HG03025 (cell line): ENCODE measurements around the gene PAX7.
"Not testable (repeated sequence)": the region's sequence is repeated elsewhere in the genome, so short reads cannot be mapped to it uniquely, and the experiment has no call there.

Source experiments
- ATAC-seq: cut with Tn5 transposase; IDR thresholded peaks from one replicate; pipeline ENCODE4 v1.9.1; 2021; ENCODE audit warnings: mild to moderate bottlenecking, moderate library complexity; ENCODE audit not compliant: unreplicated experiment, low FRiP score

PAX7 gene

GRCh38 chr1:18630511-18631495 lies at the start of gene PAX7:
Gene PAX7 (plus strand): TSS chr1:18630846. CDS start chr1:18631604, 758 bp downstream.
- ATAC-seq: no peak

DNA sequence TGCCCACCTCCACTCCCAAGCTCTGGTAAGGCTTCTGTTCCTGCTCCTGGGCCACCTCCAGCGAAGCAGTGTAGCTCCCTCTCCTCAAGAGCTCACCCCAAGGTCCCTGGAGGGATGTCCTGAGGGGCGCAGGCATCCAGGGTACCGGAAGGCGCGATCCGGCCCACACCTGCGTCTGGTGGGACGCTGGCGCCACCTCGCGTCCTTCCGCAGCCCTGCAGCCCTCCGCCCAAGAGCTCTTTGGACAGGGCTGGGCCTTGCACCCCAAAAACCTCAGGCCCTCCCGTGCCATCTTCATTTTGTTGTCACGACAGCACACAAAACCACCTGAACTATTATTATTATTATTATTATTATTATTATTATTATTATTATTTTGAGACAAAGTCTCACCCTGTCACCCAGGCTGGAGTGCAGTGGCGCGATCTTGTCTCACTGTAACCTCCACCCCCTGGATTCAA lies 49.2 kb upstream of the PAX7 start:
- ATAC-seq: no peak

- ATAC-seq: no peak
Observed at GRCh38 chr1:18582890-18583289, 47.8 kb upstream of the PAX7 start.

GRCh38 chr1:18583326-18583941 lies 47.2 kb upstream of the PAX7 start:
- ATAC-seq: no peak

- not testable (repeated sequence) for ATAC-seq
Observed at GRCh38 chr1:18586016-18586415, 44.6 kb upstream of the PAX7 start.

DNA sequence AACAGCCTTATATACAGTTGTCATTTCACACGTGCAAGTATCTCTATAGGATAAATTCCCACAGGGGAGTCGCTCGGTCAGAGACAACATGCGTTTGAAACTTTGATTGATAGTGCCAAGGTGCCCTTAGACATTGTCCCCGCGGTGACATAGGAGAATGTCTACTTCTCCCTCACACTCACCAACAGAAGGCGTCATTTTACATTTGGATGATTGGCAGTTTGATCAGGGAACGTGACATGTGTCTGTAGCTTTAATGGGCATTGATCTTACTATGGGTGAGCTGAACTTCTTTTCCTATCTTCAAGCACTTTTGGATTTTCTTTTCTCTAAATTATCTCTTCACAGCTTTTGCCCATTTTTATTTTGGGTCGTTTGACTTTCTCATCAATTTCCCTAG lies 42.6 kb upstream of the PAX7 start:
- no peak for ATAC-seq

- ATAC-seq: no peak
Observed at GRCh38 chr1:18592368-18592767, 38.3 kb upstream of the PAX7 start.

- no peak for ATAC-seq
Observed at GRCh38 chr1:18597160-18598042, 33.2 kb upstream of the PAX7 start.

DNA sequence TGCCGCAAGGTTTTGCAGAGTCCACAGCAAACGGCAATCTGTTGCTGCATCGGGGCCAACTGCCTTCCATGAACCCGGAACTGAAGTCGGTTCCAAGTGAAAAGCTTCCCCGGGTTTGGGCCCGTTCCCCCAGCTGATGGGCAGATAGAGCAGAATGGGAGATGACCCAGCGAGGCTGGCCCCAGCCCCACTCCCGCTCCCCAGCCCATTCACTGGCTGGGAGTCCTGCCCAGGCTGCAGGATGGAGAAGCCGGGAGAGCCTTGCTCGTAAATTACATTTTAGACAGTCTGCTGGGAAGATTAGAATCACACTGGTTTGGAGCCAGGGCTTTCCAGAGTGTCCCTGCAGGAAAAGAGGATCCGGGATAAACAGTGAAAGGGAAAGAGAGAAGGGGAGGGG lies 31.6 kb upstream of the PAX7 start:
- no peak for ATAC-seq

DNA sequence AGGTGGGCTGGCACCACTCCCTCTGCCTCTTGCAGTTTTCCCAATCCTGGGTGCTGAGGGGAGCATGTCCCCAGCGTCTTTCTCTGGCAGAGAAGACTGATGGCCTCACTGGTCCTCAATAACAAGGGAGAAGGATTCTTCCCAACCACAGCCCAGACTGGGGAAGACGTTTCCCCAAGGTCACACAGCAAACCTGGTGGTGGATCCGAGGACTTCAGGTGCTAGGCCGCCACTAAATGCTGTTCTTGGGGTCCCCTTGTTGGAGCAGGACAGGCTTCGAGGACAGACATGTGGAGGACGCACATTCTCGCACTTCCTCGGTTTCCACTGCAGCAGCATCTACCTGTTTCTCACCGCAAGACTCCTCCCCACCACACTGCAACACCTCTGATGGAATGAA lies 30.9 kb upstream of the PAX7 start:
- no peak for ATAC-seq

- no peak for ATAC-seq
Observed at GRCh38 chr1:18602533-18603211, 28.0 kb upstream of the PAX7 start.

DNA sequence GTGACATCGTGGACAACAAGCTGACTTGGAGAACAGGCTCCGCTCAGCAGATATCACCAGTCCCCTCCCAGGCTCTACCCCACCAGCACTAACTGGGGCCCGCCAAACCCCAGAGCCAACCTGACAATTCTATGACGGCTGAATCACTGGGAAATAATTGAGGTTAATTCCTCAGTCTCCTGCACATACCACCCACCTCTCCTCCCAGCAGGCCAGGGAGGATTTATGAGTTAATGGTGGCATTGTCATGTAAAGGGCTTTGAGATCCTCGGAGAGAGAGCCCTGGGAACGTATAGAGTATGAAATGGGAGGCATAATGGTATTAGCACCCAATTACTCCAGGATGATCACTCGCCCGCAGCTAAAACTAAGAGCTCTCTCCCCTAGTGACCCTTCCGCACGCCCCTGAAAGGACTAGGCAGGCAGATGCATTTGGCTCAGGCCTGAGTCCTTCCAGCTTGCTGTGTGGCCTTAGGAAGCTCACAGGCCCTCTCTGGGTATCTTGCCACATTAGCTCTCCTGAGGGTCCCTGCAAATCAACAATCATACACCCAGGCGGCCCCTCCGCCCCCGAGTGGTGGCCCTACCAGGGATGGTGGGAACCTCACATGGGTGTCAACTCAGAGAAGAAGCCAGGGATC lies 27.3 kb upstream of the PAX7 start:
- ATAC-seq: no peak

DNA sequence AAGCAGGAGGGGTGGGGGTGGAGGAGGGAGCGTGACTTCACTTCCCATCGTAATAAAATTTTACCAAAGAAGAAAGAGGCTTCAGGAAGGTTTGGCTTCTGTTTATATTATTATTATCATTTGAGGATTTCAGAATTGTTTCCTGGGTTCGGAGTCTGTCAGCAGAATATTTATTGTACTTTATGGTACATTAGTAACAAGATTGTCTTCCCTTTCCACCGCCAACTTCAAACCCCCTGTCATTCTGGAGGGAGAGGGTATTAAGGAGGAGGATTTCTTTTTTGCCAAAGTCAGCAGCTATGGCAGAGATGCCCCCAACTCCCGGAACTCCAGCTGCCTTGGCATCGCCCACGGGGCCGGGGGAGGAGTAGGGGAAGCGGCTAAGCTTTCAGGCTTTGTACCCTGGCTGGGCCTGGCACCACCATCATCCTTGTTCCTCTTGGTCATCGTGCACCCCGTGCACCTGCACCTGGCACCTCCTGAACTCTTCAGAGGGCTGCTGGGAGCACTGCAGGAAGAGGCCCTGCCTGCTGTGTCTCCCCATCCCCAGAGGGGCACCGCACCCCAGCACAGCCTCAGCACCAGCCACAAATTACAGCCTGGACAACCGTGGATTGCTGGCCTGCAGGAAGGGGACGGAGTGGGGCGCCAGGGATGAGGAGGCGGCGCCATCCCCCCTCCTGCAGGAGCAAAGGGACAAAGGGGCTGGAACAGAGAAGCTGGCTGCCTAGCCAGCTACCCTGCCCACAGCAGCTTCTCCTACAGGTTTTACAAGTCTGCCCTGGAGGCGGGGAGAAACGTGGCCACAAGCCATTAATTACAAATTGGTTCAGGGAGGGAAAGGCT lies 24.0 kb upstream of the PAX7 start:
- ATAC-seq: no peak

- no peak for ATAC-seq
Observed at GRCh38 chr1:18607289-18607760, 23.3 kb upstream of the PAX7 start.

GRCh38 chr1:18608534-18608933 lies 22.1 kb upstream of the PAX7 start:
- ATAC-seq: no peak

GRCh38 chr1:18611311-18611710 lies 19.3 kb upstream of the PAX7 start:
- no peak for ATAC-seq

DNA sequence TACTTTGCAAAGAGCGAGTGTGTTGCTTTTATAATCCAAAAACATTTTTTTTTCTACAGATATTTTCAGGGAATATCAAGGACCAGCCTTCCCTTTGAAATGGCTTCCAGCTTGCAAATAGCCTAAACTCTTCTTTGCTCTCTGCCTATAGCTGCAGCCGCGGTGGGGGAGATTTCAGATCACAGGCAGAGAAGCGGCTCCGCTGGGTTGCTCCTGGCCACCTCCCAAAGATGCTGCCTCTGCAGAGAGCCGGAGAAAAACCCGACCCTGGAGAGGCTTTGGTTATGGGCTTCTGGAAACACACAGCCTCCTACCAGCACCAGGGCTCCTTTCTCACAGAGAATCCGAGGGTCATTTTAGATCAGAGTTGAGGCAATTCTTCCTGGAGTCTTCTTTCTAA lies 18.6 kb upstream of the PAX7 start:
- ATAC-seq: no peak

DNA sequence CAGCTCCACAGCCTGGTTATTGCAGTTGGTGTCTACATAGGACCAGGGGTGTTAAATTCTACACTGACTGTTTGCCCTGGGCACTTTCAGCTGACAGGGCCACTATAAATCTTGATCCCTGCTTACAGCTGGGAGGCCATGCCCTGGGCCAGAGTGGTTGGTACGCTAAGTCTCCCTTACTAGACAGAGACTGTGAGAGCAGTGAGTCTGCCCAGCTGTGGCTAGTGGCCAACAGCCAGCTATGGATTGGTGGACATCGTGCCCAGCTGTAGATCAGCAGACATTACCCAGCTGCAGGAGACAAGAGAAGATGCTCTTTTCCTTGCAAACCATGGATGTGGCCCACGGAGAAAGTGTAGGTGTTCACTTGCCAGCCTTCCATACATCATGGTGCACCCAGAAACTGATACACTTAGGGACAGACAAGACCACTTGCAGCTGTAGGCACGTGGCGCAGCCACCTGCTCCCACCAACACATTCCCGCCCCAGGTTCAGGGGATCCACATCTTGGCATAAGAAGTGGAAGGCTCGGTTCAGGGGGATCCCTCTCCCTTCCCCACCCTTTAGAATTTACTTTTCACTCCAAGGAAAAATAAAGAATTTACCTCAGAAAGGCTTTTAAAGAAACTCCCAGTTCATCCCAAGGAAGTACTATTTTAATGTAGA lies 16.4 kb upstream of the PAX7 start:
- no peak for ATAC-seq
